ENCODE results near the gene ICE2. TPM values are rescaled to one million over a fixed set of nuclear protein-coding genes. Genes with fewer than 3 reads are reported as not detected.

ICE2 gene
- total and polyA plus RNA-seq, 12 donors, result 6.3 to 33.4 (median 26.7) TPM

GRCh38 chr15:60477916-60478565 lies 901 bp downstream of the ICE2 start:
- Histone ChIP-seq H3K9me3 (no peaks in the 10 kb centered on the region), H3K27ac (peak overlapping the region; percentile 88 to 96 (median 96)), H3K36me3 (peaks cover 0 to 36% (median 0%) of the 10 kb centered on the region in 9 donors), H3K27me3 (no peaks in the 10 kb centered on the region), H3K4me3 (peak overlapping the region; percentile 63 to 86 (median 72)), H3K4me1 (peaks cover 3 to 50% (median 33%) of the 10 kb centered on the region in 9 donors)
- 6% methylated on average over 9 of the region's 9 CpGs for WGBS, 2 donors
- ATAC-seq (peak; percentile 18 to 75 (median 58)), DNase-seq (peak in 1 of 2 donors; percentile 23)
- intact Hi-C loops (cut with DNase I), result no loop called here
- no peak for TF ChIP-seq CTCF (IDR thresholded peaks at IDR 0.05)

DNA sequence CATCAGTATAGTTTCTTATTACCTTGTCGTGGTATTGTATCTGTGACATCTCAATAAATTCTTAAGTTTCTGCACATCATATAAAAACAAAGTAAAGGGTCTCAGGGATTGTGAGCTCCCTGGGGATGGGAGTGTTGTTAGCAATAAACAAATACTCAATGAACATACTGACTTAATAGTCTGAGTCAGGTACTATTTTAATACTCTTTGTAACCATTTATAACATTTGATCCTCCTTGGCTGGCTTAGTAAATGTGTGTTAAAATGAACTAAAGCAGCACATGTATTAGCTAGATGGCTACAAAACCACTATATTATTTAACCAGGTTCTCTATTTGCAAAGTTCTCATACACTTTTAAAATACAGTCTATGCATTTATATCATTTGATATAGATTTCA lies 1.8 kb downstream of the ICE2 start:
- Histone ChIP-seq H3K27me3 (no peaks in the 10 kb centered on the region), H3K27ac (peak overlapping the region in 7 of 10 donors; percentile 88 to 96 (median 96)), H3K4me3 (peak overlapping the region in 3 of 10 donors; percentile 70 to 86 (median 81)), H3K36me3 (peaks cover 0 to 44% (median 0%) of the 10 kb centered on the region in 9 donors), H3K4me1 (peaks cover 3 to 50% (median 33%) of the 10 kb centered on the region in 9 donors), H3K9me3 (no peaks in the 10 kb centered on the region)
- no peak for TF ChIP-seq CTCF (IDR thresholded peaks at IDR 0.05)
- intact Hi-C loops (cut with DNase I), result no loop called here
- DNase-seq (no peak), ATAC-seq (no peak)
- WGBS, 2 donors, result 76 to 78% methylated on average over 1 of the region's 1 CpG

GRCh38 chr15:60476713-60477112 lies 2.2 kb downstream of the ICE2 start:
- Histone ChIP-seq H3K4me1 (peaks cover 3 to 50% (median 33%) of the 10 kb centered on the region in 9 donors), H3K4me3 (no peak overlapping the region), H3K36me3 (peaks cover 0 to 48% (median 0%) of the 10 kb centered on the region in 9 donors), H3K9me3 (no peaks in the 10 kb centered on the region), H3K27me3 (no peaks in the 10 kb centered on the region), H3K27ac (peak overlapping the region in 6 of 10 donors; percentile 2 to 96 (median 20))
- DNase-seq, result no peak
- 61 to 66% methylated on average over 3 of the region's 3 CpGs for WGBS, 2 donors
- TF ChIP-seq CTCF (IDR thresholded peaks at IDR 0.05), result no peak
- intact Hi-C loops (cut with DNase I), result no loop called here
- ATAC-seq, result no peak

DNA sequence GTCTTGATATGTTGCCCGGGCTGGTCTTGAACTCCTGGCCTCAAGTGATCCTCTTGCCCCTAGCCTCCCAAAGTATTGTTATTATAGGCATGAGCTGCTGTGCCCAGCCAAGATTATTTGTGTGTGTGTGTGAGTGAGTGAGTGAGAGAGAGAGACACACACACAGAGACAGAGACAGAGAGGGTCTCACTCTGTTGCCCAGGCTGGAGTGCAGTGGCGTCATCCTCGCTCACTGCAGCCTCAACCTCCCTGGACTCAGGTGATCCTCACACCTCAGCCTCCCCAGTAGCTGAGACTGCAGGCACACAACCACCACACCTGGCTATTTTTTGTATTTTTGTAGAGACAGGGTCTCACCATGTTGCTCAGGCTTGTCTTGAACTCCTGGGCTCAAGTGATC lies 5.8 kb downstream of the ICE2 start:
- DNase-seq (no peak), ATAC-seq (no peak)
- Histone ChIP-seq H3K27me3 (no peaks in the 10 kb centered on the region), H3K36me3 (peaks cover 0 to 75% (median 9%) of the 10 kb centered on the region in 9 donors), H3K4me1 (peaks cover 3 to 46% (median 25%) of the 10 kb centered on the region in 9 donors), H3K27ac (no peak overlapping the region), H3K9me3 (no peaks in the 10 kb centered on the region), H3K4me3 (no peak overlapping the region)
- WGBS, 2 donors, result 97 to 98% methylated on average over 3 of the region's 3 CpGs
- no peak for TF ChIP-seq CTCF (IDR thresholded peaks at IDR 0.05)
- intact Hi-C loops (cut with DNase I), result no loop called here

Data from heart right ventricle (tissue), 16 donors.